PFSK-1 (cell line): ENCODE results near the gene RBBP6.

ENCODE experiments used
- FOXP2 ChIP-seq: optimal IDR thresholded peaks from 2 replicates; pipeline ENCODE3; 2011; ENCODE audit warnings: borderline replicate concordance, control low read depth, inconsistent platforms; ENCODE audit not compliant: insufficient read depth; ENCODE audit errors: extremely low read length, extremely low read depth
- POLR2AphosphoS5 ChIP-seq: IDR thresholded peaks from 2 replicates; pipeline ENCODE4 v1.6.1; 2012; ENCODE audit warnings: low read depth, mild to moderate bottlenecking, control low read depth, low read length, moderate library complexity
- REST ChIP-seq, 2 experiments: IDR thresholded peaks; 2 replicates each; pipeline versions ENCODE4 v1.6.1 to v1.8.0; 2011 to 2012; ENCODE audit warnings: low read depth in 2 of 2, low read length in 2 of 2, control low read depth in 1 of 2, inconsistent platforms in 1 of 2, mild to moderate bottlenecking in 1 of 2, moderate library complexity in 1 of 2; ENCODE audit not compliant: insufficient read depth in 1 of 2
- SIN3A ChIP-seq: IDR thresholded peaks from 2 replicates; pipeline ENCODE4 v1.6.1; 2012; ENCODE audit warnings: mild to moderate bottlenecking, low read length, moderate library complexity, borderline replicate concordance; ENCODE audit not compliant: insufficient read depth

GRCh38 chr16:24520983-24521382 lies 18.4 kb upstream of the RBBP6 start:
- no peak for TF ChIP-seq FOXP2
- no peak for TF ChIP-seq POLR2AphosphoS5
- no peak for TF ChIP-seq REST (IDR thresholded peaks at IDR 0.05; ENCODE audit: insufficient read depth in 1 of 2, low read depth in 2 of 2, low read length in 2 of 2)
- TF ChIP-seq SIN3A = no peak
